Subcutaneous abdominal adipose tissue (tissue), 5 donors: Measurements from ENCODE around the gene ZNF467.
A peak's percentile ranks its signal among the peaks of the same experiment; 100 is the strongest.

Source experiments
- H3K27ac ChIP-seq: one replicate; pipeline ENCODE4 v1.7.0; 2013; ENCODE audit warnings: low read depth, mild to moderate bottlenecking, inconsistent platforms, low read length, moderate library complexity
- H3K27me3 ChIP-seq, 5 donors: one replicate each; pipeline ENCODE4 v1.7.0; 2013; ENCODE audit warnings: low read length in 5 of 5, inconsistent platforms in 1 of 5; ENCODE audit not compliant: control insufficient read depth in 5 of 5, insufficient read depth in 4 of 5
- H3K36me3 ChIP-seq, 5 donors: one replicate each; pipeline ENCODE4 v1.7.0; 2013; ENCODE audit warnings: low read length in 5 of 5; ENCODE audit not compliant: control insufficient read depth in 5 of 5, insufficient read depth in 5 of 5
- H3K4me1 ChIP-seq, 5 donors: one replicate each; pipeline ENCODE4 v1.7.0; 2013; ENCODE audit warnings: low read length in 5 of 5, mild to moderate bottlenecking in 3 of 5, moderate library complexity in 1 of 5; ENCODE audit not compliant: control insufficient read depth in 5 of 5, insufficient read depth in 5 of 5
- H3K4me3 ChIP-seq, 5 donors: one replicate each; pipeline ENCODE4 v1.7.0; 2013; ENCODE audit warnings: low read length in 5 of 5, low read depth in 1 of 5
- H3K9ac ChIP-seq, 5 donors: one replicate each; pipeline ENCODE4 v1.7.0; 2013; ENCODE audit warnings: low read length in 5 of 5, mild to moderate bottlenecking in 4 of 5, moderate library complexity in 3 of 5
- H3K9me3 ChIP-seq, 5 donors: one replicate each; pipeline ENCODE4 v1.7.0; 2013; ENCODE audit warnings: low read length in 5 of 5; ENCODE audit not compliant: control insufficient read depth in 5 of 5
- donor health status: healthy.
- donor health status: healthy.
- donor health status: healthy.
- donor health status: healthy.
- donor health status: healthy.

The ZNF467 gene, protein sequence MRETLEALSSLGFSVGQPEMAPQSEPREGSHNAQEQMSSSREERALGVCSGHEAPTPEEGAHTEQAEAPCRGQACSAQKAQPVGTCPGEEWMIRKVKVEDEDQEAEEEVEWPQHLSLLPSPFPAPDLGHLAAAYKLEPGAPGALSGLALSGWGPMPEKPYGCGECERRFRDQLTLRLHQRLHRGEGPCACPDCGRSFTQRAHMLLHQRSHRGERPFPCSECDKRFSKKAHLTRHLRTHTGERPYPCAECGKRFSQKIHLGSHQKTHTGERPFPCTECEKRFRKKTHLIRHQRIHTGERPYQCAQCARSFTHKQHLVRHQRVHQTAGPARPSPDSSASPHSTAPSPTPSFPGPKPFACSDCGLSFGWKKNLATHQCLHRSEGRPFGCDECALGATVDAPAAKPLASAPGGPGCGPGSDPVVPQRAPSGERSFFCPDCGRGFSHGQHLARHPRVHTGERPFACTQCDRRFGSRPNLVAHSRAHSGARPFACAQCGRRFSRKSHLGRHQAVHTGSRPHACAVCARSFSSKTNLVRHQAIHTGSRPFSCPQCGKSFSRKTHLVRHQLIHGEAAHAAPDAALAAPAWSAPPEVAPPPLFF

GRCh38 chr7:149773446-149774236, at the start of gene ZNF467:
ZNF467 (minus strand) TSS chr7:149773588; CDS start chr7:149771032, 2,556 bp downstream.
- H3K9ac ChIP-seq = peak within 1 kb of the TSS in 3 of 5 donors; percentile 17 to 45 (median 41)
- peak within 1 kb of the TSS in 4 of 5 donors; percentile 59 to 71 (median 60) for H3K4me3 ChIP-seq
- no peaks in the 10 kb centered on the region for H3K27me3 ChIP-seq
- H3K9me3 ChIP-seq = no peaks in the 10 kb centered on the region
- no peak within 1 kb of the TSS for H3K27ac ChIP-seq
- H3K4me1 ChIP-seq = peaks cover 2 to 49% (median 43%) of the 10 kb centered on the region in 5 donors
- H3K36me3 ChIP-seq = peaks cover 0 to 8% (median 7%) of the 10 kb centered on the region in 5 donors

DNA sequence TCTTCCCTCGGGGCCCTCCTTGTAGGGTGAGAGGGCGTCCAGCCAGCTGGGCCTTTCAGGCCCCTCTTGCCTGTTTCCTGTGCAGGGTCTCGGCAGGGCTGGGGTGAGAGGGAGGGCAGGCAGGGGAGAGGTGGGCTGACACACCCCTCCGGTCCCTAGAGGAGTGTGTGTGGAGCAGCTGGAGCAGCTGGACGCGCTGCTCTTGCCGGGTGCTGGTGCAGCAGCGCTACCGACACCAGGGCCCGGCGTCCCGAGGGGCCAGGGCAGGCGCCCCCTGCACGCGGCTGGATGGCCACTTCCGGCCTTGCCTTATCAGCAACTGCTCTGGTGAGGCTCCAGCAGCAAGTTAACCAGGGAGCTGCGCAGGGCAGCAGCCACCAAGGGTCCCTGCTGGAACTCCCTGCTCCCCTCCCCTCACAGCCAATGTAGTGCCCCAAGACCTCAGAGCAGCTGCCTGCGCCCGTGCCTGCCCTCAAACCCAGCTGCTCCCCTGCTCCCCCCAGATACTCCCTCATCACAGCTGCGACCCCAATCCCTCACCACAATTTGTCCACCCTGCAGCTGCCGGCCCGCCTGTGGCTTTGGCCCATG, 49.1 kb upstream of the ZNF467 start:
- H3K4me3 ChIP-seq = no peak overlapping the region
- H3K4me1 ChIP-seq = peaks cover 0 to 10% (median 0%) of the 10 kb centered on the region in 5 donors
- H3K9ac ChIP-seq = no peak overlapping the region
- no peaks in the 10 kb centered on the region for H3K36me3 ChIP-seq
- H3K27ac ChIP-seq = no peak overlapping the region
- no peaks in the 10 kb centered on the region for H3K9me3 ChIP-seq
- peaks cover 0 to 13% (median 9%) of the 10 kb centered on the region in 5 donors for H3K27me3 ChIP-seq

DNA sequence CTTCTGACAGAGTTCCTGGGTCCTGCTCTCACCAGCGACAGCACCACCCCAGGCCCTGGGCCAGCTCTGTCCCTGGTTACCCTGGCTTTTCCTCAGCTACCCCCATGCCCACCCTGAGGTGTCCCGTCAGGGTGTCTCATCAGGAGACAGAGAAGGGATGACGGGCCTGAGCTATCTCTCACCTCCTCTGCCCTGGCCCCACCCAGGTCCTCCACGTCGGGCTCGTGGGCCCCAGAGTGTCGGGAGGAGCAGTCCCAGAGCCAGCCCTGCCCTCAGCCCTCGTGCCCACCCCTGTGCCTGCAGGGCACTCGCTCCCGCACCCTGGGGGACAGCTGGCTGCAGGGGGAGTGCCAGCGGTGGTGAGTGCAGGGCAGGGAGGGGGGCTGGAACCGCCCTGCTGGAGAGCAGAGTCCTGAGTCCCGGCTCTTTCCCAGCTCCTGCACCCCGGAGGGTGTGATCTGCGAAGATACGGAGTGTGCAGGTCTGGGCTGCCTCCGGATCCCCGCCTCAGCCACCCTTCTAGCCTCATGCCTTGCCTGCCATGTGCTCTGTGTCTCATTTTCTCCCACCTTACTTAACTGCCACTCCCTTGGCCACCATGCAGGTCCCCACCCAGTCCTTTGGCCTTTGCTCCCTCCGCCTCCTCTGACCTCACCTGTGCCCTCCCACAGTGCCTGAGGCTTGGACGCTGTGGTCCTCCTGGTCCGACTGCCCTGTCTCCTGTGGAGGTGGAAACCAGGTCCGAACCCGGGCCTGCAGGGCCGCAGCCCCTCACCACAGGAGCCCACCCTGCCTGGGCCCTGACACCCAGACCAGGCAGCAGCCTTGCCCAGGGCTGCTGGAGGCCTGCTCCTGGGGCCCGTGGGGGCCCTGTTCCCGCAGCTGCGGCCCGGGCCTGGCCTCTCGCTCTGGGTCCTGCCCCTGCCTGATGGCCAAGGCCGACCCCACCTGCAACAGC, 48.1 kb upstream of the ZNF467 start:
- no peak overlapping the region for H3K27ac ChIP-seq
- H3K27me3 ChIP-seq = peaks cover 0 to 16% (median 13%) of the 10 kb centered on the region in 5 donors

GRCh38 chr7:149820622-149821190, 47.3 kb upstream of the ZNF467 start:
- H3K4me3 ChIP-seq = no peak overlapping the region
- peaks cover 3 to 19% (median 10%) of the 10 kb centered on the region in 5 donors for H3K27me3 ChIP-seq
- no peaks in the 10 kb centered on the region for H3K36me3 ChIP-seq
- no peaks in the 10 kb centered on the region for H3K9me3 ChIP-seq
- no peak overlapping the region for H3K27ac ChIP-seq
- no peak overlapping the region for H3K9ac ChIP-seq
- H3K4me1 ChIP-seq = peaks cover 0 to 10% (median 0%) of the 10 kb centered on the region in 5 donors

More for the DNA sequence above, 48.1 kb upstream of the ZNF467 start:
- Histone ChIP-seq H3K36me3 (no peaks in the 10 kb centered on the region), H3K9ac (no peak overlapping the region), H3K9me3 (no peaks in the 10 kb centered on the region), H3K4me3 (no peak overlapping the region), H3K4me1 (peaks cover 0 to 10% (median 0%) of the 10 kb centered on the region in 5 donors)

DNA sequence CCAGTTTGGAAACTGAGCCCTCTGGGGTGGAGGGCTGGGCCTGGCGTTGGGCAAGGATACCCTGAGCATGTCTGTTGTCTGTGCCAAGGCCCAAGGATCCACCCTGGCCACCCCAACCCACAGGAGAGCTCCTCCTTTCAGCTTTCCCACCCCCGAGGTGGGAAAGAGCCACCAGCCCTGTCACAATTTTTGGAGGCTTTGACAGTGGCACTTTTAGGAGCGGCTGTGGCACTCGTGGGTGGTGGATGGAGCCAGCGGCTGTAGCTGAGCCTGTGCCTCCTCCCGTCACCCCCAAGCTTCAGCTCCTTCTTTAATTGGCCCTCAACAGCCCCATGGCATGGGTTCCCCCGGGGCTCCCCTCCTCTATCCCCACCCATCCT, 46.6 kb upstream of the ZNF467 start:
- Histone ChIP-seq H3K9me3 (no peaks in the 10 kb centered on the region), H3K9ac (no peak overlapping the region), H3K4me1 (peaks cover 0 to 10% (median 0%) of the 10 kb centered on the region in 5 donors), H3K27ac (no peak overlapping the region), H3K27me3 (peaks cover 4 to 19% (median 8%) of the 10 kb centered on the region in 5 donors), H3K36me3 (no peaks in the 10 kb centered on the region), H3K4me3 (no peak overlapping the region)

- Histone ChIP-seq H3K27me3 (peaks cover 7 to 19% (median 8%) of the 10 kb centered on the region in 5 donors), H3K9me3 (no peaks in the 10 kb centered on the region), H3K36me3 (no peaks in the 10 kb centered on the region), H3K4me1 (peaks cover 0 to 10% (median 0%) of the 10 kb centered on the region in 5 donors), H3K27ac (no peak overlapping the region), H3K4me3 (no peak overlapping the region), H3K9ac (no peak overlapping the region)
These were observed 46.0 kb upstream of the ZNF467 start for GRCh38 chr7:149819141-149819960.

- H3K36me3 ChIP-seq = no peaks in the 10 kb centered on the region
- peaks cover 0 to 10% (median 0%) of the 10 kb centered on the region in 5 donors for H3K4me1 ChIP-seq
- no peak overlapping the region for H3K27ac ChIP-seq
- H3K9me3 ChIP-seq = no peaks in the 10 kb centered on the region
- H3K4me3 ChIP-seq = no peak overlapping the region
- H3K27me3 ChIP-seq = peaks cover 5 to 16% (median 8%) of the 10 kb centered on the region in 5 donors
- H3K9ac ChIP-seq = no peak overlapping the region
These were observed 45.1 kb upstream of the ZNF467 start for GRCh38 chr7:149818536-149818840.

- no peaks in the 10 kb centered on the region for H3K36me3 ChIP-seq
- no peak overlapping the region for H3K27ac ChIP-seq
- H3K27me3 ChIP-seq = peaks cover 1 to 16% (median 8%) of the 10 kb centered on the region in 5 donors
- no peak overlapping the region for H3K9ac ChIP-seq
- H3K9me3 ChIP-seq = no peaks in the 10 kb centered on the region
- no peak overlapping the region for H3K4me3 ChIP-seq
- peaks cover 0 to 10% (median 0%) of the 10 kb centered on the region in 5 donors for H3K4me1 ChIP-seq
These were observed 44.6 kb upstream of the ZNF467 start for GRCh38 chr7:149817836-149818535.
